Measurements from ENCODE around the gene PLEKHM3.

The PLEKHM3 gene

DNA sequence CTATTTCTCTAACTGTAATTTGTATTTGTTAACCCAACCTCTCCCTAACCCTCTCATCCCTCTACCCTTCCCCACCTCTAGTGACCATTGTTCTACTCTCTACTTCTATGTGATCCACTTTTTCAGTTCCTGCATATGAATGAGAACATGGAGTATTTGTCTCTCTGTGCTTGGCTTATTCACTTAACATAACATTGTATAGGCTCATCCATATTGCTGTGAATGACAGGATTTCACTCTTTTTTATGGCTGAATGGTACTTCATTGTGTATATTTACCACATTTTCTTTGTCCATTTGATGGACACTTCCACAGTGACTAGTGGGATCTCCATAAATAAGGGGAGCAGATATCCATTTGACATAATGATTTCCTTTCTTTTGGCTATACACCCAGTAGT, 103.7 kb downstream of the PLEKHM3 start:
- in situ Hi-C loops (cut with HindIII; ENCODE audit: low pct_ligation_motif_present, low sequenced_read_pairs), result no loop called here
- Histone ChIP-seq H3K27me3 (replicated peaks) (no peaks in the 10 kb centered on the region), H3K27ac (no peak overlapping the region), H3K4me3 (ENCODE audit: low read depth, low read length) (no peak overlapping the region), H3K36me3 (replicated peaks) (no peaks in the 10 kb centered on the region)
- no peak for DNase-seq
- TF ChIP-seq, protein P1, sequence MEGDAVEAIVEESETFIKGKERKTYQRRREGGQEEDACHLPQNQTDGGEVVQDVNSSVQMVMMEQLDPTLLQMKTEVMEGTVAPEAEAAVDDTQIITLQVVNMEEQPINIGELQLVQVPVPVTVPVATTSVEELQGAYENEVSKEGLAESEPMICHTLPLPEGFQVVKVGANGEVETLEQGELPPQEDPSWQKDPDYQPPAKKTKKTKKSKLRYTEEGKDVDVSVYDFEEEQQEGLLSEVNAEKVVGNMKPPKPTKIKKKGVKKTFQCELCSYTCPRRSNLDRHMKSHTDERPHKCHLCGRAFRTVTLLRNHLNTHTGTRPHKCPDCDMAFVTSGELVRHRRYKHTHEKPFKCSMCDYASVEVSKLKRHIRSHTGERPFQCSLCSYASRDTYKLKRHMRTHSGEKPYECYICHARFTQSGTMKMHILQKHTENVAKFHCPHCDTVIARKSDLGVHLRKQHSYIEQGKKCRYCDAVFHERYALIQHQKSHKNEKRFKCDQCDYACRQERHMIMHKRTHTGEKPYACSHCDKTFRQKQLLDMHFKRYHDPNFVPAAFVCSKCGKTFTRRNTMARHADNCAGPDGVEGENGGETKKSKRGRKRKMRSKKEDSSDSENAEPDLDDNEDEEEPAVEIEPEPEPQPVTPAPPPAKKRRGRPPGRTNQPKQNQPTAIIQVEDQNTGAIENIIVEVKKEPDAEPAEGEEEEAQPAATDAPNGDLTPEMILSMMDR (IDR thresholded peaks at IDR 0.05; ENCODE audit: low read depth, low read length, missing control alignments), result no peak

DNA sequence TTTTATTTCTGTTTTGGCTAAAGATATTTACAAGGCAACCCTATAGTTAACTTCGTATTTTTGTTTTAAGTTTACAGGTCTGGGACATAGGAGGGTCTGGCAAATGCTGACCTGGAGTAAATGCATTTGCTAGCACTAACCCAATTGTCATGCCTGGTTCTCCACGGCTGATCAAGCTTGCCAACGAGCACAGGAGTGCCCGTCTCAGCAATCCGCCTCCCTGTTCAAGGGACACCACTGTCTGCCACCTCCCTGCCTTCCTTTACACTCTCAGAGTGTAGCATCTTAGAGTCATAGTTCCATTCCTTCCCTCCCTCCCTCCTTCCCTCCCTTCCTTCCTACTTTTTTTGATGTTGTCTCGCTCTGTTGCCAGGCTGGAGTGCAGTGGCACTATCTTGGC, 104.6 kb downstream of the PLEKHM3 start:
- no peak overlapping the region for H3K4me3 ChIP-seq (ENCODE audit: low read depth, low read length)
- H3K27me3 ChIP-seq (replicated peaks), result no peaks in the 10 kb centered on the region
- H3K36me3 ChIP-seq (replicated peaks), result no peaks in the 10 kb centered on the region
- no peak for DNase-seq
- no peak overlapping the region for H3K27ac ChIP-seq
- in situ Hi-C loops (cut with HindIII; ENCODE audit: low pct_ligation_motif_present, low sequenced_read_pairs), result no loop called here
- TF ChIP-seq, protein P1 (IDR thresholded peaks at IDR 0.05; ENCODE audit: low read depth, low read length, missing control alignments), result no peak

DNA sequence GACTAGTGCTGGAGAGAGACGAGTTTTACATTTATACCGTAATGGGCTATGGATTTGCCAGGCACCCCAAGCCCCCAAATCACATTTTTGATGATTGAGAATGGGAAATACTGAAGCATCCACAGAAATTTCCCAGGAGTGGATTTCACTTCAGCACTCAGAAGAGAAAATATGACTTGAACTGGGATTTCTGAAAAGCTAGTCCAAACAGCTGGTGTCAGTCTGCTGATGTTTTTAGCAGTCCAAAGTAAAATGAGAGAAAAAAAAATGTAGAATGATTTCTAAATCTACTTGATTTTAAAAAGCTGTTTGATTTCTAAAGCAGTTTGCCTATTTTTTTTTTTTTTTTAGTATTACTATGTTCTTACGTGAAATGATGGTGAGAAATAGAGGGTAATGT, 105.0 kb downstream of the PLEKHM3 start:
- DNase-seq, result no peak
- Histone ChIP-seq H3K27me3 (replicated peaks) (no peaks in the 10 kb centered on the region), H3K36me3 (replicated peaks) (no peaks in the 10 kb centered on the region), H3K27ac (no peak overlapping the region), H3K4me3 (ENCODE audit: low read depth, low read length) (no peak overlapping the region)
- in situ Hi-C loops (cut with HindIII; ENCODE audit: low pct_ligation_motif_present, low sequenced_read_pairs), result no loop called here
- TF ChIP-seq, protein P1 (IDR thresholded peaks at IDR 0.05; ENCODE audit: low read depth, low read length, missing control alignments), result no peak

DNA sequence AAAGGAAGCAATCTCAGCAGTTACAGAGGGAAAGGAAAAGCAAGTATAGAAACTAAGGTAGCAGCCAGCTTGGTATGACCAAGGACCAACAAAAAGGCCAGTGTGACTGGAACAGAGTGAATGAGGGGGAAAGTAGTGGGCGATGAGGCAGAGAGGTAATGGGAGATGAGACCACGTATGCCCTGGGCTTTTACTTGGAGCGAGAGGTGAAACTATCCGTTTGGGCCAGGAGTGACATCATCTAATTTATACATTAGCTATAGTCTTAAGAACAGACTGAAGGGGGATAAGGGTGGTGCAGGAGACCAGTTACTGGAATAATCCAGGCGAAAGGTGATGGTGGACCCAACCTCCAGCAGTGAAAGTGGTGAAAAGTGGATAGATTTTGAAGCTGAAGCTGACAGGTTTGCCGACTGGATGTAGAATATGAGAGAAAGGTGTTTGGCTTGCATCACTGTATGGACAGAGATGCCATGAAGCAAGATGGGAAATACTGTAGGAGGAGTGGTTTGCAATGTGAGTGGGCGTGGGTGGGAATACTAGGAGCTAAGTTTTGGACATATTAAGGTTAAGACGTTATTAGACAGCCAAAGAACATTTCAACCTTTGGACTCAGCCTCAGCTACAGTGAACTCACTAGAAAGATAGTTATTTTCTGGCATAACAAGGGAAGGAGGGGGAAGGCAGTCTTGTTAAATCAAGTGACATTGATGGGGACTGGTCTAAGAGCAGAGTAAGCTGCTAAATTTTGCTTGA, 106.0 kb downstream of the PLEKHM3 start:
- in situ Hi-C loops (cut with HindIII; ENCODE audit: low pct_ligation_motif_present, low sequenced_read_pairs), result no loop called here
- TF ChIP-seq, protein P1 (IDR thresholded peaks at IDR 0.05; ENCODE audit: low read depth, low read length, missing control alignments), result no peak
- Histone ChIP-seq H3K36me3 (replicated peaks) (no peaks in the 10 kb centered on the region), H3K4me3 (ENCODE audit: low read depth, low read length) (no peak overlapping the region), H3K27me3 (replicated peaks) (no peaks in the 10 kb centered on the region), H3K27ac (no peak overlapping the region)
- DNase-seq, result no peak

DNA sequence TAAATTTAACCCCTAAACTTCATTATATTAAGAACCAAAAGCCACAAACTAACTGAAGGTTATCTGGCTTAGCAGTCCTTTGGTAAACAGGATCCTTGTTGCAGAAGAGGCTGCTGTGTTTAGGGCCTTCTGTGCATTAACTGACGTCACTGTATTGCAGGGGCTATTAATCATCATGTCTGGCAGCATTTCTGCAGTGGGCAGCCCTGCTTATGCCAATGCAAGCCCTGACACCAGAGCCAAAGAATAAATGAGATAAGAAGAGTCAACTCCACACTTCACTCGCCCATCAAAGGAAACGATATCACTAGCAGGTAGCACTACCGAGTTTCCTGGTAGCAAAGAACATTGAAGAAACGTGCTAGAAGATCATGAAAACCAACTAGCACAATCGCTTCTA, 110.6 kb downstream of the PLEKHM3 start:
- TF ChIP-seq, protein P1 (IDR thresholded peaks at IDR 0.05; ENCODE audit: low read depth, low read length, missing control alignments), result no peak
- no peak overlapping the region for H3K4me3 ChIP-seq (ENCODE audit: low read depth, low read length)
- H3K27ac ChIP-seq, result no peak overlapping the region
- in situ Hi-C loops (cut with HindIII; ENCODE audit: low pct_ligation_motif_present, low sequenced_read_pairs), result no loop called here
- no peaks in the 10 kb centered on the region for H3K27me3 ChIP-seq (replicated peaks)
- H3K36me3 ChIP-seq (replicated peaks), result no peaks in the 10 kb centered on the region
- DNase-seq, result no peak

Measured in brain microvascular endothelial cell (primary cell).